Lower lobe of right lung (tissue), 2 donors: ENCODE measurements around the gene PHLDB2. TPM values are rescaled to one million over a fixed set of nuclear protein-coding genes. Genes with fewer than 3 reads are reported as not detected.

Source experiments
- ATAC-seq, 2 donors: fragments of 200-7000 bp; cut with Tn5 transposase; one replicate each; pipeline ENCODE4 v1.9.1; 2020 to 2022; ENCODE audit warnings: mild to moderate bottlenecking in 2 of 2, moderate library complexity in 2 of 2
- DNase-seq: peaks from one replicate; pipeline ENCODE4 v3.0.0-alpha.2; 2020
- H3K27ac ChIP-seq: fragments of 200-600 bp; one replicate; pipeline ENCODE4 v1.8.0; 2022
- H3K27me3 ChIP-seq: fragments of 200-600 bp; one replicate; pipeline ENCODE4 v1.8.0; 2022; ENCODE audit warnings: low read depth
- H3K36me3 ChIP-seq: fragments of 200-600 bp; one replicate; pipeline ENCODE4 v1.8.0; 2022; ENCODE audit warnings: mild to moderate bottlenecking
- H3K4me1 ChIP-seq: fragments of 200-600 bp; one replicate; pipeline ENCODE4 v1.8.0; 2022
- H3K4me3 ChIP-seq: fragments of 200-600 bp; one replicate; pipeline ENCODE4 v1.8.0; 2022; ENCODE audit warnings: mild to moderate bottlenecking
- H3K9me3 ChIP-seq: fragments of 200-600 bp; one replicate; pipeline ENCODE4 v1.8.0; 2022
- intact Hi-C: fragments of 100-400 bp; cut with DNase I; formaldehyde crosslinking; loops from one replicate; pipeline ENCODE4 v1.11.0; 2022
- total RNA-seq: library from RNA; stranded (reverse); fragmentation: NEBNext Ultra II Directional; extraction: Animal tissue kit (Norgen Biotek cat#: 25700); gene quantifications from one replicate; pipeline ENCODE4 v1.2.1, GENCODE V29; 2021
- TF ChIP-seq, protein P1 (sequence below): fragments of 200-600 bp; IDR thresholded peaks from one replicate; pipeline ENCODE4 v1.8.0; 2022; ENCODE audit warnings: antibody characterized with exemption, mild to moderate bottlenecking
- donor health status: DM: no; HTN: yes; CAD: no; lungs with severe emphysema.

PHLDB2 gene
- total RNA-seq, 1 donor from 2014 or later, result 33.6 TPM

DNA sequence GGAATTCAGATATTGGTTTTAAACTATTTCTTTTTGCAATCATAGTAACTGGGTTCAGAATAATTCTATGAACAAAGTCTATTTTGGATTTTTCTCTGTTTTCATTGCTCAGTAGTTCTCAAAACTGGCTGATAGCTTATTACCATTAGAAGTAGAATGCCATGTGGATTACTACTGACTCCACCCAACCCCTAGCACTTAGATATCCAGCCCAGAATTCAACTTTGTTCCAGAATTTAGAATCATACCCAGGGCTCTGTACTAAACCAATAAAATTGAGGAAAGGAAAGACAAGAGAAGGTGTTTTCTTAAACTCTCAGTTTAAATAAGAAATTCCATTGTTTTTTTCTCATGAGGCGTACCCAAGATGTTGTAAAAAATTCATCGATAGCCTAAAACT is 80.8 kb downstream of the PHLDB2 start:
- peaks cover 49% of the 10 kb centered on the region for H3K36me3 ChIP-seq
- no peak overlapping the region for H3K27ac ChIP-seq
- H3K9me3 ChIP-seq, result no peaks in the 10 kb centered on the region
- TF ChIP-seq, protein P1, sequence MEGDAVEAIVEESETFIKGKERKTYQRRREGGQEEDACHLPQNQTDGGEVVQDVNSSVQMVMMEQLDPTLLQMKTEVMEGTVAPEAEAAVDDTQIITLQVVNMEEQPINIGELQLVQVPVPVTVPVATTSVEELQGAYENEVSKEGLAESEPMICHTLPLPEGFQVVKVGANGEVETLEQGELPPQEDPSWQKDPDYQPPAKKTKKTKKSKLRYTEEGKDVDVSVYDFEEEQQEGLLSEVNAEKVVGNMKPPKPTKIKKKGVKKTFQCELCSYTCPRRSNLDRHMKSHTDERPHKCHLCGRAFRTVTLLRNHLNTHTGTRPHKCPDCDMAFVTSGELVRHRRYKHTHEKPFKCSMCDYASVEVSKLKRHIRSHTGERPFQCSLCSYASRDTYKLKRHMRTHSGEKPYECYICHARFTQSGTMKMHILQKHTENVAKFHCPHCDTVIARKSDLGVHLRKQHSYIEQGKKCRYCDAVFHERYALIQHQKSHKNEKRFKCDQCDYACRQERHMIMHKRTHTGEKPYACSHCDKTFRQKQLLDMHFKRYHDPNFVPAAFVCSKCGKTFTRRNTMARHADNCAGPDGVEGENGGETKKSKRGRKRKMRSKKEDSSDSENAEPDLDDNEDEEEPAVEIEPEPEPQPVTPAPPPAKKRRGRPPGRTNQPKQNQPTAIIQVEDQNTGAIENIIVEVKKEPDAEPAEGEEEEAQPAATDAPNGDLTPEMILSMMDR, result no peak
- no peaks in the 10 kb centered on the region for H3K27me3 ChIP-seq
- no peak overlapping the region for H3K4me3 ChIP-seq
- DNase-seq, result no peak
- intact Hi-C loops, result no loop called here
- no peak for ATAC-seq
- H3K4me1 ChIP-seq, result peaks cover 4% of the 10 kb centered on the region

DNA sequence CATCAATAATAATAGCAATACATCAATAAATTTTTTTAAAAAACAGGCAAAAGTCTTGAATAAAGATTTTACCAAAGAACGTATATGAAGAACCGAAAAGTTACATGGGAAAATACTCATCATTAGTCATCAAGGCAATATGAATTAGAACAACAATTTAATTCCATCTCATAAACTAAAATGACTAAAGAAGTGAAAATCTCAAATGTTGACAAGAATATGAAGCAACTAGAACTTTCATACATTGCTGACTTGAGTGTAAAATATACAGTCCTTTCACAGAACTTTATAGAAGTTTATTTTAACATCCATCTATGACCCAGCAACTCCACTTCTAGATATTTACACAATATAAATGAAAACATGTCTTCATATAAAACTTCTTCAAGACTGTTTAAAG is 84.5 kb downstream of the PHLDB2 start:
- DNase-seq, result no peak
- Histone ChIP-seq H3K4me1 (no peaks in the 10 kb centered on the region), H3K4me3 (no peak overlapping the region), H3K9me3 (no peaks in the 10 kb centered on the region), H3K27ac (no peak overlapping the region), H3K36me3 (peaks cover 54% of the 10 kb centered on the region), H3K27me3 (no peaks in the 10 kb centered on the region)
- intact Hi-C loops, result no loop called here
- TF ChIP-seq, protein P1, result no peak
- no peak for ATAC-seq

DNA sequence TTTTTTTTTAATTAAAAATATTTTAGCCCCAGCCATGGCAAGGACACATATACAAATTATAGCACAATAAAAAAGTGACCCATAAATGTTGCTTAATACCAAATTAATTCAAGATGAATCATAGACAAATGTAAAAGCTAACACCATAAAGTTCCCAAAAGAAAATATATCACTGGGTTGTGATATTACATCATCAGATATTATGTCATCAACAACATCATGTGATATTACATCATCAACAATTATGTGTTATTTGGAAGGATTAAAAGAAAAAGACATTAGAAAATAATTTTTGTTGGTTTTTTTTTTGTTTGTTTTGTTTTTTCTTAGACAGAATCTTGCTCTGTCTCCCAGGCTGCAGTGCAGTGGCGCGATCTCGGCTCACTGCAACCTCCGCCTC is 85.3 kb downstream of the PHLDB2 start:
- no peaks in the 10 kb centered on the region for H3K27me3 ChIP-seq
- H3K9me3 ChIP-seq, result no peaks in the 10 kb centered on the region
- no peak overlapping the region for H3K27ac ChIP-seq
- H3K4me1 ChIP-seq, result no peaks in the 10 kb centered on the region
- no peak for ATAC-seq
- intact Hi-C loops, result no loop called here
- DNase-seq, result no peak
- H3K4me3 ChIP-seq, result no peak overlapping the region
- TF ChIP-seq, protein P1, result no peak
- peaks cover 48% of the 10 kb centered on the region for H3K36me3 ChIP-seq

DNA sequence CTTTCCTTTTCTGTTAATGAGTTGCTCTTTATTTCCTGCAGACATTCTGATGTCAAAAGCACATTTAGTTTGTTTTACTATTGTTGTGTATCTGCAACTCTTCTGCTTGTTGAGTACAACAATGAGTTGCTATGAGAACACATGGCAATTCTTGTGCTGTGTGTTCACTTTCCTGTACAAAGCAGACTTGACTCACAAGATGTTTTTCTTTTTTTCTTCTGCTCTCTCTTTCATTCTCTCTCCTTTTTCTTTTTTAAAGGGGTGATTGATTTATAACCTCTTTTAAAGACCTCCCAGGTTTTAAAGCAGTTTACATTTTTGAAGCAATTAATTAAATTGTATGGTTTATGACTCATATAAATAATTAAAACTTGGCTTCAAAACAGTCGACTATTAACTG is 88.2 kb downstream of the PHLDB2 start:
- Histone ChIP-seq H3K9me3 (no peaks in the 10 kb centered on the region), H3K4me3 (no peak overlapping the region), H3K27ac (no peak overlapping the region), H3K27me3 (no peaks in the 10 kb centered on the region), H3K36me3 (peaks cover 23% of the 10 kb centered on the region), H3K4me1 (no peaks in the 10 kb centered on the region)
- intact Hi-C loops, result no loop called here
- TF ChIP-seq, protein P1, result no peak
- ATAC-seq (no peak), DNase-seq (no peak)

DNA sequence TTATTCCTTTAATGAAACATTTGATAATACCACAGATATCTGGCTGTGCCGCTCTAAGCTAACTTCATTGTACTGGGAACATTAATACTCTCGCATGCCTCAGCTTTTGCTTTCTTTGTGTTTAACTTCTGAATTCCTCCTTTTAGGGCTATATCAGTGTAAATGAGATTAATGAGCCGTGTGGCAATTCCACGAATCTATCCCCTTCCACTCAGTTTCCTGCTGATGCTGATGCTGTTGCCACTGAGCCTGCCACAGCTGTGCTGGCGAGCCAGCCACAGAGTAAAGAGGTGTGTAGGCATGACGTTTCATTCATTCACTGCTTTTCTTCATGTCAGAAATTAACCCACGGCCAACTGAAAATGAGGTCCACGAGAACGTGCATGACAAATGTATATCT is 89.7 kb downstream of the PHLDB2 start:
- no peak for DNase-seq
- Histone ChIP-seq H3K4me1 (no peaks in the 10 kb centered on the region), H3K4me3 (no peak overlapping the region), H3K27ac (no peak overlapping the region), H3K9me3 (no peaks in the 10 kb centered on the region), H3K36me3 (peaks cover 28% of the 10 kb centered on the region), H3K27me3 (no peaks in the 10 kb centered on the region)
- TF ChIP-seq, protein P1, result no peak
- ATAC-seq, result no peak
- intact Hi-C loops, result no loop called here

DNA sequence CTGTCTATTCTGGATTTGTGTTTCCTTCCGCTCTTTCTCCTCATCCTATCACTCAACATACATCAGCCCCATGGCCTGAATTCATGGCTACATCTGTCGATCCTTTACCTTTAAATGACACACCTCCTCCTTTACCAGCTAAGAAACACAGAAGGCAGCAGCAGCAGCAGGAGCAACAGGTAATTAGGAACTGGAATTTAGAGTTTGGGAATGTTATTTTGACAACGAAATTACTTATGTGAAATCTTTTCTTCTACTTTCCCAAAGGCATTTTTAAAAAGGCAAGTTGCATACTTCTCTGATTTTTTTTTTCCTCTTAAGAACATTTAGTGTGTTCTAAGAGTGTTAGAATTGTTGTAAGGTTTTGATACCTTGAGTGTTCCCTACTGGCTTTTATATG is 90.6 kb downstream of the PHLDB2 start:
- H3K27me3 ChIP-seq, result no peaks in the 10 kb centered on the region
- H3K36me3 ChIP-seq, result peaks cover 27% of the 10 kb centered on the region
- DNase-seq (no peak), ATAC-seq (no peak)
- H3K4me3 ChIP-seq, result no peak overlapping the region
- intact Hi-C loops, result no loop called here
- no peak overlapping the region for H3K27ac ChIP-seq
- TF ChIP-seq, protein P1, result no peak
- H3K9me3 ChIP-seq, result no peaks in the 10 kb centered on the region
- peaks cover 6% of the 10 kb centered on the region for H3K4me1 ChIP-seq
